Stimulated activated CD4-positive, alpha-beta T cell treated with anti-CD3 and anti-CD28 coated beads, Interleukin-1b, Interleukin-23, amount 100 ng/mL, for 48 hours (primary cell): ENCODE measurements around the gene SMIM27.
"Not testable (repeated sequence)": the region's sequence is repeated elsewhere in the genome, so short reads cannot be mapped to it uniquely, and the experiment has no call there.

Experiments
- DNase-seq: peaks from one replicate; pipeline ENCODE4 v3.0.0-alpha.2; 2020

SMIM27 gene

GRCh38 chr9:32558408-32558934, 6.3 kb downstream of the SMIM27 start:
- DNase-seq: no peak

- DNase-seq: no peak
Observed at GRCh38 chr9:32565967-32566366, 13.8 kb downstream of the SMIM27 start.

- no peak for DNase-seq
Observed at GRCh38 chr9:32566770-32567169, 14.6 kb downstream of the SMIM27 start.

- DNase-seq: no peak
Observed at GRCh38 chr9:32570262-32570661, 18.1 kb downstream of the SMIM27 start.

- DNase-seq: peak; percentile 77
Observed at GRCh38 chr9:32571969-32572899, 20.1 kb downstream of the SMIM27 start.

GRCh38 chr9:32572900-32573523, 20.9 kb downstream of the SMIM27 start, which contains the start of gene NDUFB6:
TSS of gene NDUFB6 (minus strand) at chr9:32573159. CDS start at chr9:32573060, 99 bp downstream.
- peak; percentile 96 for DNase-seq

GRCh38 chr9:32573821-32574220, 21.7 kb downstream of the SMIM27 start:
- DNase-seq: no peak

- no peak for DNase-seq
Observed at GRCh38 chr9:32574858-32575257, 22.7 kb downstream of the SMIM27 start.

GRCh38 chr9:32577316-32577715, 25.2 kb downstream of the SMIM27 start:
- no peak for DNase-seq

GRCh38 chr9:32578976-32579375, 26.8 kb downstream of the SMIM27 start:
- no peak for DNase-seq

GRCh38 chr9:32579706-32580331, 27.7 kb downstream of the SMIM27 start:
- peak; percentile 66 for DNase-seq

- no peak for DNase-seq
Observed at GRCh38 chr9:32580631-32581300, 28.6 kb downstream of the SMIM27 start.

GRCh38 chr9:32581512-32582143, 29.5 kb downstream of the SMIM27 start:
- no peak for DNase-seq

GRCh38 chr9:32584784-32585183, 32.7 kb downstream of the SMIM27 start:
- no peak for DNase-seq

- DNase-seq: peak; percentile 27
Observed at GRCh38 chr9:32587901-32588300, 35.8 kb downstream of the SMIM27 start.

- DNase-seq: no peak
Observed at GRCh38 chr9:32589083-32589723, 37.1 kb downstream of the SMIM27 start.

GRCh38 chr9:32590476-32590875, 38.3 kb downstream of the SMIM27 start:
- no peak for DNase-seq

- no peak for DNase-seq
Observed at GRCh38 chr9:32590898-32591297, 38.8 kb downstream of the SMIM27 start.

- DNase-seq: no peak
Observed at GRCh38 chr9:32596096-32596865, 44.2 kb downstream of the SMIM27 start.

GRCh38 chr9:32596936-32597335, 44.8 kb downstream of the SMIM27 start:
- DNase-seq: no peak

GRCh38 chr9:32599021-32599420, 46.9 kb downstream of the SMIM27 start:
- DNase-seq: not testable (repeated sequence)
